Fibroblast of lung (primary cell): ENCODE results near the gene DLX2.

ENCODE experiments used
- EZH2 ChIP-seq: IDR thresholded peaks from 2 replicates; pipeline ENCODE4 v1.5.1; 2012; ENCODE audit warnings: low read length, control low read depth, mild to moderate bottlenecking; ENCODE audit errors: missing control alignments
- TF ChIP-seq, protein P1 (sequence below), 2 donors: IDR thresholded peaks in 1 of 2; conservative IDR thresholded peaks in 1 of 2; 1 replicate in 1 of 2; 2 replicates in 1 of 2; pipeline ENCODE4 v1.5.1; 2011 to 2012; ENCODE audit warnings: low read length in 2 of 2, control low read depth in 1 of 2, inconsistent platforms in 1 of 2, low read depth in 1 of 2, mild to moderate bottlenecking in 1 of 2

DNA sequence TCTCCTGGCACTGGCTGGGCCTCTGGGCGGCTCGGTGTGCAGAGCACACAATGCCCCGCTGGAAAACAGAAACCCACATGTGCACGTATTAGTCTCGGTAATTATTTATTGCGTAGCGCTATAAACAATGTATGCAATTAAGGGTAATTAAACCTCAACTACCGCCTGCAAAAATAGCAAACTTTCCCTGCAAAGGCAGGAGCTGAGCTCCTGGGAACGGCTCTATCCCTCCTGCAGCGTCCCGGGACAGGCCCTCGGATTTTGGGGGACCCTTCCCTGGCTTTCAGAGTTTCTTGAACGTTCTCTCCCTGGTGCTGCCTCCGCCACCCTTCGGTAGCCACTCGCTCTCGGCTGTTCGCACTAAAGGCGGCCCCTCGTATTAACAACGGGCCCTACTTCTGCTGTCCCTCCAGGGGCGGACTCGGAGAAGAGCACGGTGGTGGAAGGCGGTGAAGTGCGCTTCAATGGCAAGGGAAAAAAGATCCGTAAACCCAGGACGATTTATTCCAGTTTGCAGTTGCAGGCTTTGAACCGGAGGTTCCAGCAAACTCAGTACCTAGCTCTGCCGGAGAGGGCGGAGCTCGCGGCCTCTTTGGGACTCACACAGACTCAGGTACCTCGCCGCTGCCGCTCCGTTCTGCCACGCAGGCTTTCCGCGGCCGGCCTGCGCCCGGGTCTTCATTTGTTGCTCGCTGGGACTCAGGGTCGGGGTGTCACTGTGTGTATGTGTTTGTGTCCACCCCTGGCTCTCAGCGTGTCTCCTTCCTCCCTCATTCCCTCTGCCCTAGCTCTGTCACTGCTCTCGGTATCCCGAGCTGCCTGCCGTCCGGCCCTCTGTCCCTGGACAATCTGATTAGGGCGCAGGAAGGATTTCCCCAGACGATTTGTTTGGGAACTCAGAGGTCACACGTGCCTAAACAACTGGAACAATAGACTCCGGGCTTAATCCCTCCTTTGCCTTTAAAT is 16.2 kb downstream of the DLX2 start:
- TF ChIP-seq, protein P1, sequence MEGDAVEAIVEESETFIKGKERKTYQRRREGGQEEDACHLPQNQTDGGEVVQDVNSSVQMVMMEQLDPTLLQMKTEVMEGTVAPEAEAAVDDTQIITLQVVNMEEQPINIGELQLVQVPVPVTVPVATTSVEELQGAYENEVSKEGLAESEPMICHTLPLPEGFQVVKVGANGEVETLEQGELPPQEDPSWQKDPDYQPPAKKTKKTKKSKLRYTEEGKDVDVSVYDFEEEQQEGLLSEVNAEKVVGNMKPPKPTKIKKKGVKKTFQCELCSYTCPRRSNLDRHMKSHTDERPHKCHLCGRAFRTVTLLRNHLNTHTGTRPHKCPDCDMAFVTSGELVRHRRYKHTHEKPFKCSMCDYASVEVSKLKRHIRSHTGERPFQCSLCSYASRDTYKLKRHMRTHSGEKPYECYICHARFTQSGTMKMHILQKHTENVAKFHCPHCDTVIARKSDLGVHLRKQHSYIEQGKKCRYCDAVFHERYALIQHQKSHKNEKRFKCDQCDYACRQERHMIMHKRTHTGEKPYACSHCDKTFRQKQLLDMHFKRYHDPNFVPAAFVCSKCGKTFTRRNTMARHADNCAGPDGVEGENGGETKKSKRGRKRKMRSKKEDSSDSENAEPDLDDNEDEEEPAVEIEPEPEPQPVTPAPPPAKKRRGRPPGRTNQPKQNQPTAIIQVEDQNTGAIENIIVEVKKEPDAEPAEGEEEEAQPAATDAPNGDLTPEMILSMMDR (conservative IDR thresholded peaks at IDR 0.05 in 1 of 2, IDR thresholded peaks at IDR 0.05 in 1 of 2; ENCODE audit: low read depth in 1 of 2, low read length in 2 of 2) = no peak
- TF ChIP-seq EZH2 = peak; percentile 60
